ENCODE measurements around the gene FAM210A.

- no peak for TF ChIP-seq CTCF (optimal IDR thresholded peaks at IDR 0.05 in 1 of 3, IDR thresholded peaks at IDR 0.05 in 1 of 3, conservative IDR thresholded peaks at IDR 0.05 in 1 of 3; ENCODE audit: extremely low read depth in 1 of 3, insufficient read depth in 2 of 3, low read length in 3 of 3)
- TF ChIP-seq EZH2 (IDR thresholded peaks at IDR 0.05; ENCODE audit: low read length), result no peak
These were observed 20.3 kb upstream of the FAM210A start for GRCh38 chr18:13746633-13747032.

Data from keratinocyte (primary cell).